HG02642 (cell line): Measurements from ENCODE around the gene LOXL1.

Experiments used
- ATAC-seq: cut with Tn5 transposase; IDR thresholded peaks from one replicate; pipeline ENCODE4 v1.9.1; 2021; ENCODE audit warnings: mild to moderate bottlenecking; ENCODE audit not compliant: unreplicated experiment, poor library complexity

LOXL1 gene

DNA sequence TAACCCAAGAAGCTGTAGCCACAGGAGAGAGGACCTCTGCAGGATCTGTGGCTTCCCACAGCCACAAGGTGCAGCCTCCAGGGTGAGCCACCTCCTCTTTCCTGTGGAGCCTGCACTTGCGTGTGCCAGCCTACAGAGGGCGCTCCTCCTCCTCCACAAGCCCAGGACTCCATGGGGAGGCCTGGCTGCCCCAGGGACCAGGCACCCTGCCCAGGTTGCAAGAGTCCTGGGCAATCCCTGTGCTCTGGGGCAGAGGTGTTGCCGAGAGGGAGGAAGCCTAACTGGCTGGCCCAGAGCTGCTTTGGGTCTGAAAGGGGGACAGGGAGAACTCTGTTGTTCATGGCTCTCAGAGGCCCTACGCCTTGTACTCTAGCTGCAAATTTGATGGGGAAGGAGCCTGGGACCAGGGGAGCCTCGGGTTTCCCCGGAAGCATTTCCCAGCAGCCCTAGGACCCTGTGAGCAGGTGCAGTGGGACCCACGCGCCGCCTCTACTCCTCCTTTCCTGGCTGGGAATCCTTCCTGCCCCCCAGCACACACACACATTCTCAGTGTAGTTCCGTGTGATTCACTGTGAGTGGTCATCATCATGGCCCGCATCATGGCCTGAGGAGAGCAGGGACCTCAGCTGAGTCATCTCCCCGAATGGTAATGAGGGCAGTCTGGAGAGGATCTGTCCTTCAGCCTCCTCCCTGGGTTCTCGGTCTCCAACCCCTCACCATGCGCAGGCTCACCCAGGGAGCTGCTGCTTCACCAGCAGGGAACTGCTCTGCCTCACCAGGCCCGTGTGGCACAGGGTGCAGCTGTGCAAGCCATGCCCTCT, 28.6 kb upstream of the LOXL1 start:
- no peak for ATAC-seq

DNA sequence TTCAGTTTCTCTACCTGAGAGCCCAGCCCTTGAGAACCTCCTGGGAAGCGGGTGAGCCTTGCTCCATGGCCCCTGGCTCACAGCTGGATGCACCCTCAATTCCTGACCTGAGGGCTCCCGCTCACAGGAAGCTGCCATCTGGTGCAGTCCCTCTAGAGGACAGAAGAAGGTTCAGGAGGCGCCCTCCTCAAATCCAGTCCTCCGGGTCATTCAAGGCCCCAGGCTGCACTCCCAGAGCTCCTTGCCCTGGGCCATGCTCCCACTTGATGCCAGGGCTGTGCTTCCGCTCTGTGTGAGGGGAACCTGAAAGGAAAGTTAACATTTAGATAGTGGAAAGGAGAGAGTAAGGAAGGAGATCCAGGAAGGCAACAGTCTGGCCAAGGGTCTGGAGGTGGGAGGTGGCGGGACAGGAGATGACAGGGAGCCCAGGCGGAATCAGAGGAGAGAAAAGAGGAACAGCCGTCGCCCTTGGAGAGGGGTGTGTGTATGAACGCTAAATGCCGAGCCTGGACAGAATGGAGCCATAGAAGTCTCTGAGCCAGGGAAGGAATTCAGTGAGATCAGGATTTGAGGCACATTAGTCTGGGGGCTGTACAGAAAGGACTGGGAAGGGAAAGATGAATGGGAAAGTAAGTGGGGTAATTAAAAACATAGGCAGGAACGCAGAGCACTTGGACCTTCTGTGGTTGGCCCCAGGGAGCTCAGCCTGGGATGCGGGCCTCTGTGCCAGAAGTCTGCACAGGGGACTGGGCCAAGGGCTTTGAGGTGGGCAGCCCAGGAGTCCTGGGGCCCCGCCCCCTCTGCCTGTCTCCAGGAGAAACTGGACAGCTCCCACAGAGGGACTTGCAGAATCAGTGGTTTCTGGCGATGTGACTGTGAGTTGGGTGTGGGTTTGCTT, 26.8 kb upstream of the LOXL1 start:
- no peak for ATAC-seq

DNA sequence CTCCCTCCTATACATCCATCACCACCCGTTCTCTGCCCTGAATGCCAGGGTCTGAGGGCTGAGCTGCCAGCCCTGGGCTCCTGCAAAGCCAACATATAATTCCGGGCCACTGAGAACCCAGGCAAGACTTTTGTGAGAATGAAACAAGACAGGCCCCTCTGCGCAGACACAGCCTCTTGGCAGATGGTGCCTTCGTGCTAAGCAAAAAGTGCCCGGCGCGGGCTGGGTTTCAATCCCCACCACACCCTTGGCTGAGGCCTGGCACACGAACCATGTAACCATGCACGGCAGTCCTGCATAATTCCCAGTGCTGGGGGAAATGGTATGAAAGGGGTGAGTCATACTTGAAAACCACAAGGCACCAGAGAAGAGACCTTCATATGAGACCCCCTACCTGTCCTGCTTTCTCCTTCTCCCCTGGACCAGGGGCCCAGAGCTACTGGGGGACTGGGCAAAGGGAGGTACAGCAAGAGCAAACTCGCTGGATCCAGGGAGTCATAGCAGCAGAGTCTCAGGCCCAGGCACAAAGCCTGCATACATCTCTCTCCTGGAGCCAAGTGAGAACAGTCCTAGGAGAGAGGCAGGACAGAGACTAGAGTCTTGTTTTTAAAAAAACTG, 26.1 kb upstream of the LOXL1 start:
- no peak for ATAC-seq

DNA sequence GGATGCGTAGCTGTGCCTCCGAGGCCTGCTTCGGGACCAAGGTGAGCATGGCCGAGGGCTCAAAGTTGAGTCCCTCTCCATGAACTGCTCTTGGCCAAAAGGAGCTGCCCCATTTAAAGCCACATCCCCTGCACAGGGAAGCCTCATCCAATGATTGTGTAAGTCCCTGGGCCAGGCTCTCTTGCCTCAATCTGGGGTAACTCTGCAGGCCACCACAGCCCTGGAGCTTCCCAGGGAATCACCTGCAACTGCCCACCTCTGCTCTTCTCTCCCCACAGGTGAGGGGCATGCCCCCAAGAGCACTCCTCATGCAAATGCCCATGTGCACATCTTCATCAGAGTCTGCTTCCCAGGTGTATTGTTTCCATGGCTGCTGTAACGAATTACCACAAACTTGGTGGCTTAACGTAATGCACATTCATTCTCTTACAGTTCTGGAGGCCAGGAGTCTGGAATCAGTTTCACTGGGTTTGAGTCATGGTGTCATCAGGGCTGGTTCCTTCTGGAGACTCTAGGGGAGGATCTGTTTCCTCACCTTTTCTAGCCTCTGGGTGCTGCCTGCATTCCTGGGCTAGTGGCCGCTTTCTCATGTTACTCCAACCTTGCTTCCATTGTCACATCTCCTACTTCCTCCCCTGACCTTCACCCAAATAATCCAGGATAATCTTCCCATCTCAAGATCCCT, 25.0 kb upstream of the LOXL1 start:
- ATAC-seq: no peak

DNA sequence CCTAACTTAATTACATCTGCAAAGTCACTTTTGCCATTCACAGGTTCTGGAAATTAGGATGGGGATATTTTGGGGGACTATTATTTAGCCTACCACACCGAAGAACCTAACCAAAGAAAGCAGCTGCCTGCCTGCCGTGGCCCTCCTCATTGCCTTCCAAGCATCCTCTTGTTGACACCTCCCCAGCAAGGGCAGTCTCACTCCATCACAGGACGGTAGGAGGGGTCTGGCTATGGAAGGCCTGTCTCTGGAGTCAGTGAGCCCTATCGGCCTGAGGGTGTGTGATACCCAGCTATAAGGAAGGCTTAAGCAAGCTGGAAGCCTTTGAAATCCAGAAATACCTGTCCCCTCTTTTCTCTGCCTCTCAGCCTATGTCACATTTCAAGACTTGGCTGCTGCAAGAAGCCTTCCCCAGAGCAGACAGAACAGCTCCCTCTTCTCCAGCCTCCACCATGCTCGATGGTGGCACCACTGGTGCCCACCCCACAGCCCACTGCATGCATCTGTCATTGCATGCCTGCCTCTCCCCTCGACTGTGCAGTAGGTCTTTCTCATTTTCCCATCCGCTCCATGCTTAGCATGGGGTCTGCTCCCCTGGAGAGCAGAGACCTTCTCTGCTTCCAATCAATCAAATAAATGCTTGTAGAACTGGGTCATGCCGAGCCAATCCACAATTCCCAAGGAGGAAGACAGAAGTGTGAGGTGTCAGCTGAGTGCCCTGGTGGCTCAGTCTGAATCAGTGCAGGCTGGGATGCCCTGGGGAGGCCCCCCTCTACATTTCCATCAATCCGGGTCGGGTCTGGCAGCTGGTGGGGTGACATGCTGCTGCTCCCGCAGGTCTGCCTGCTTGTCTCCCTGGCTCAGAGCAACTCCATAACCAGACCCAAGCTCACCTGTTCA, 23.9 kb upstream of the LOXL1 start:
- ATAC-seq: no peak

DNA sequence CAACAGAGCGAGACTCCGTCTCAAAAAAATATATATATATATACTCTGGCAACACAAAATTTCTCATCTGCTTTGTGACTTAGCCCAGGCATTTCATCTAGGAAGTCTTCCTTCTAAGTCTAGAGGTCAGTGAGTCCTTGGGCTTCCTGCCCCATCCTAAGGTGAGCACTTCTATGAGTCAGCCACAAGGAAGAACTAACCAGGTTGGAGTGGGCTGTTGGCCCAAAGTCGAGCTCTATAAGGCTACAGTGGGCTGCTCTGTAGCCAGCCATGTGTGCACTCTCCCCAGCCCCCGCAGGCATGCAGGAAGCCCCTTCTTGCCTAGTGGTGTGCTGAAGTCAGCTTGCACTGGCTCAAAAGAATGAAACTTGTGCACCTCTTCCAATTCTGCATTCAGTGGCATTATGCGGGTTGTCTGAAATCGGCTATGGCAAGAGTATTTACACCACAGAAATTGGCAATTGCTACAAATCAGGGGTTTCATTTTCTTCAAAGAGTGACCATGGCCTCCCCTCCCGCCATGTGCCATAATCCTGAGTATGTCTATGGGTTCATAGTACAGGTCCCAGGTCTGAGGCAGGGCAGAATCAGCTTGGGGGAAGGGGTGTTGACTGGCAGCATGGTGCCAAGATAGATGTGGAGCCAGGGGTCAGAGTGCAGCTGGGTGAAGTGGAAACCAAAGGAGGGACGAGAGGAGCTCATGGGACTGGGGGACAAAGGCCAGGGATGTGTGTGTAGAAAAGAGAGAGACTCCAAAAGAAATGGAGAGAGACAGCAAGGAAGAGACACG, 22.0 kb upstream of the LOXL1 start:
- ATAC-seq: no peak

DNA sequence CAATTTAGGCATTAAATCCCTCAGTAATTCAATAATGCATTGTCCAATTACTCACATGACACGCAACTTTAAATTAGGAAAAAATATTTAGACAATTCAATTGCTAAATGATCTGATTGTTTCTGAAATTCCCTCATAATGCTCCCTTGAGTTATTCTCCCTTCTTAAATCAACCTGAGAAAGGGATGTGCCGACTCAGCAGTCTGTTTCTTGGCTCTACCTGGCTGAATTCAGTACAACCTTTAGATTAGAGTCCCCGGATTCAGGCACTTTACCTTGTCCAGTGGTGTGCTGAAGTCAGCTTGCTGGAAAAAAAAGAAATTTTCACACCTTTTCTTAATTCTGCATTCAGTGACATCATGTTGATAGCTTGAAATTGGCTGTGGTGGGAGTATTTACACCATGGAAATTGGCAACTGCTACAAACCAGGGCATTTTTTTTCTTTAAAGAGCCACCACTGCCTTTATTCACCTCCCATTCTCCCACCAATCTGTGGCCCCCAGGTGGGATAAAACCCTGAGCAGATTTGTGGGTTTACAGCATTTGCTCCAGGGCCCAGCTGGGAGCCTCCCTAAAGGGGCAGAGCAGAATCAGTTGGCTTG, 20.9 kb upstream of the LOXL1 start:
- ATAC-seq: no peak

DNA sequence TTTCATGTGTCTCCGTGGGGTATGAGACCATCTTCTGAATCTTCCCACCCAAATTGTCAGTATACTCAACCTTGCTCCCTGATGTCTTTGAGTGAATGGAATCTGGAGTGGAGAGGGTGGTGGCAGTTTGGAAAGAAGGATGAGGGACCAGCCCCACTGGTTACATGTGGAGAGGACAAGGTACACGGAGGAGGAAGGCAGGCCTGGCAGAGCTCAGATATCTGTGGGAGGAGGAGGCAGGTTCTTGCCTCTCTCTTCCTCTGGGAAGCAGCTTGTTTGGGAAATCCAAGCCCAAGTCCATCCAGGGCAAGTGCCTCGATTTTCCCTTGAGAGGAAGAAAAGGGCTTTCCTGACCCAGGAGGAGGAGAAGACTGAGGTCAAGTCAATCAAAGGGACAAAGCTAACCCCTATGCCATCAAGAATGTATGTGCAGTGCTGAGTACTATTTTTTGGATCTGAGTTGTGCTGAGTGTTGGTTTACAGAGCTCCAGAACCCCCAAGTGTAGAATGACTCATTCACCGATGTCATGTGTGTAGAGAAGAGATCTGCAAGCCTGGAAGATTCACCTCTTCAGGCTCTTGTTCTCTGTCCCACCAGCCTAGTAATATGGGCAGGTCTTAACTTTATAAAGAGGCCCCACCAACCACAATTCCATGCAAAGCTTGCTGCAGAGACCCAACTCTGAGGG, 19.8 kb upstream of the LOXL1 start:
- no peak for ATAC-seq

DNA sequence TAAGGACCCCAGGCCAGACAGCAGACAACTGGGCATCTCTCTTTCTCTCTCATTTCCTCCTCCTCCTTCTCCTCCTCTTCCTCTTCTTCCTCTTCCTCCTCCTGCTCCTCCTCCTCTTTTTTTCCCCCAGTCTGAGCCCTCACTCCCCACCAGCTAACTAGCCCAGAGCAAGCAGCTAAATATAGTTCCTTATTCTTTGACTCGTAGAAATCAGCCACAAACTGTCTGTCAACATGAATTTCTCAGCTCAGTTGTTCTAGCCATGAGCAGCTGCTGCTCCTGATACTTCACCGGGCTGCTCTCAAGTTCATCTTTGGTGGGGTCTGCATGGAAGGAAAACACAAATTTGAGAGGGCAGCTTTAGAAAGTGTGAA, 19.2 kb upstream of the LOXL1 start:
- no peak for ATAC-seq

DNA sequence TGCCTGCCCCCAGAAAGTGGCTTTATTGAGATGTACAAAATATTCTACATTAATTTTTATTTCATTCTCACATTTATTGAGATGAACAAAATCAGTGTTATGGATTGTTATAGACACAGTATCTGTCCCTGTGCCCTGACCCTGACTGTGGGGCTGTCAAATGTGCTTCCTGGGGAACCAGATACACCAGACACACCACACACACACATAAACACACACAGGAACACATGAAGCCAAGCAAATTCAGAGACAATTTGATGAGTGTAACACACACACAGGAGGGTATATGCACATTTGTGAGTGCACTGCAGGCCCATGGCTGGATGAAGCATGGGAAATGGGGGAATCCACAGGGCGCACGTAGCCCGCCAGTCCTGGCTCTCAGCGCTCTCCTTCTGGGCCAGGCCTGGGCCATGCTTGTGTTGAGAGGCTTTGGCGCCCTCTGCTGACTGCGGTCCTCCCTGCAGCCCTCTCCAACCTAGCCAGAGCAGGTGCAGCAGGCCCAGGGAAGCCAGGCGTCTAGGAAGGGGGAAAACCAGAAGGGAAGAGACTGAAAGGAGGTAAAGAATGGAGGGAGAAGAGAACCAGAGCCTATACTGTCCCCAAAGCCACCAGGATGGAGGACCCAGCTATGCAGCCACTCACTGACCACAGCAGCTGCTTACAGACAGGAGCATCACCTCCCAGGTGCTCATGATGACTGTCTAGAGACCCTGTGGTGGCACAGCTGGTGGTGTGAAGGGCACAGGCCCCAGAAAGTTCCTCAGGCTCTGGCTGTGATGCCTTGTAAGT, 18.0 kb upstream of the LOXL1 start:
- ATAC-seq: no peak

DNA sequence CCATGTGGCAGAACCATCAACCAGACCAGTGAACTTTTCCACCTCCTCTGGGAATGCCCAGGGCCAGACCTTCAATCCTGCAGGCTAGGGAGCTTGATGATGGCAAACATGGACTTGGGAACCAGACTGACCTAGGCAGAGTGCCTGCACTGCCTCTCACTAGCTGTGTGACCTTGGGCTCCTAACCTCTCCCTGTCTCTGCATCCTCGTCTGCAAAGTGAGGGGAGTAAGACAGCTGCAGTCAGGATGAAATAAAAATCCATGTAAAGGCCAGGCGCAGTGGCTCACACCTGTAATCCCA, 17.5 kb upstream of the LOXL1 start:
- ATAC-seq: no peak

DNA sequence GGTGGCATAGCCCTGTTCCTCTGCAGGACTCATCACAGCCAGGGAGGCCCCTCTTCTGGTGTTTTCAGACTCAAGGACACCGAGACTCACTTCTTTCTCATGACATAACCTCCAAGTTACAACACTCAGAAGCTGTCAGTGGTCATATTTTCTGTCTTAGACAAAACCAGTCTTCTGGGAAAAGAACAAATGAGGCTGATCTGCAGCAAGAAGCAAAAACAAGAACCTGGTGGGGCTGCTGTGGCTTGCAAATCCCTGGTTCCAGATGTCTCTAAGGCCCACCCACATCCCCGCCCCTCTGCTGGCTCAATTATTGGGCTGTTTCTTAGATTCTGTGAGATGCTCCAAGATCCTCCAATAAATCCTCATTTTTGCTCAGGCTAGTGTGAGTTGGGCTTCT, 16.6 kb upstream of the LOXL1 start:
- ATAC-seq: no peak

DNA sequence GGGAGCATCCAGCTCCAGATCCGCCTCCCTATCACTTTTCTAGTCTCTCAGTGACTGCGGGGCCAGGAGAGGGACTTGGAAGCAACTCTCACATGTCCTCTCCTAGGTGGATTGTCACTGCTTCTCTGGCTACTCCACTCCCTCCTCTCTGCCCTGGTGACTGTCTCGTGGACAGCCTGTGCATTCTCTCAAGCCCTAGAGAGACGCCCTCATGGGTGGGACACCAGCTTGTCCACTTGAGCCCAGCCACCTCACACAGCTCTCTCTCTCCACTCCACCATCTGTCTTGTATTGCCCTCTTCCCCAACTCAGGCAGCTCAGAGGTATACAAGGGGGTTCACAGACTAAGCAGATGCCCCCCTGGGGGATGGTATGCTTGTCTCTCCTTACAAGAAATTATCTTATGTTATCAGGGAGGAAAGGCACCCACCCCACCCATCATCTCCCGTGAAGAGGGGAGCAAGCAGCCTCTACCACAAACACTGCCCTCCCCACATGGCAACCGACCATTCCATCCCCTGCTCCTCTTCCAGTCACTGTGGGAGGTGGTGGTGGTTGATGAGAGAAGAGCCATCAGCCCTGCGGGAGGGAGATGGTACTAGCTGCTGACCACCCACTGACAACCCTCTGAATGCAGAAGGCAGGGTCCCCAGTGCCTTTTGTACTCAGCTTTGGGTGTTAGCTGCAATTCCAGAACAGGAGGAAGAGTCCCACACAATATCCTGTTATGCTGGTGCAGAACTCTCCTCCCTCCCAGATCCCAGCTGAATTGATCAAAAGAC, 15.5 kb upstream of the LOXL1 start:
- ATAC-seq: no peak

DNA sequence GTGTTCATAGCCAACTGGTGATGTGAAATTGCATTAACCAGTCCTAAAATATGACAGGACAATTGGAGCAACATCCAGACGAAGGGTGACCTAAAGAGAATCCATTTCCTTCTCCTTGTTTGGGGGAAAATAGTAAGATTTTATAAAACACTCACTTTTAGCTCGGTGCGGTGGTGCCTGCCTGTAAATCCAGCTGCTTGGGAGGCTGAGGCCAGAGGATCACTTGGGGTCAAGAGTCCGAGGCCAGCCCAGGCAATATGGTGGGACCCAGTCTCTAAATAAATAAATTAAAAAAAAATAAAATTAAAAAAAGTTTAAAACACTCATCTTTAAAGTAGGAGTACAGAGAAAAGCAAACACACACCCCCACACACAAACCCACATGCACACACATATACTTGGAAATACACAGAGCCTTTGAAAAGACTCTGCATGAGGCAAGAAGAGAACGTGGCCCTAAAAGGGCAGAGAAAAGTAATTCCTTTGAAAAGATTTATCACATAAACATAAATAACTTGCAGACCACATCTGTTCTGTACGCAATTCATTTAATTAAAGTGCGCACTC, 14.1 kb upstream of the LOXL1 start:
- ATAC-seq: no peak

DNA sequence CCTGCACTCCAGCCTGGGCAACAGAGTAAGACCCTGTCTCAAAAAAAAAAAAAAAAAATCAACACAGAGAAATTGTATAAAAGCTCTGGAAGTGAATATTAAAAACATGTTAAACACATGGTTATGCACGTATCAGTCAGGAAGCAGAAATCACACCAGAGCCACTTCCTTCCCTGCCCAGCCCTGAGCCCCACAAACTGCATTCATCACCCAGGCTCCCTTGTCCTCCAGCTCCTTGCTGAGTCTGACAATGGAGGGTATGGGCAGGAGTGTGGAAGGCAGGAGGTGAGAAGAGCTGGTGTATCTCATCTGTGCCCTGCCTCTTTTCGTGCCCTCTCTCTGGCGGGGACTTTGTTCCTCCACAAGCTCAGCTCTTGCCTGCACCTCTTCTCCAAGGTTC, 12.1 kb upstream of the LOXL1 start:
- ATAC-seq: no peak

DNA sequence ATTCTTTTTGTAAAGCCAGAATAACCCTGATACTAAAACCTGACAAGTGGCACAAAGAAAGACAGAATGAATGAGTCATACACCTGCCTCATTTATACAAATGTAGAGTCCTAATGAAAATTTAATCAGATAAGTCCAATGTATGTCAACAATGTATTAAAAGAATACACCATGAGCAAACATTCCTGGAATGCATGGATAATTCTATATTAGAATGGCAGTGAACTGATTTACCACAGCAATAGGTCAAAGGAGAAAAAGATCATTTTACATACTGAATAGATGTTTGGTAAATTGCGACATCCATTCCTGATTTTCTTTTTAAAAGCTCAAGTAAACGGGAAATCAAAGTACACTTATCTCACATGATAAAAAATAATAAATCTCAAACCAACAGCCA, 11.2 kb upstream of the LOXL1 start:
- no peak for ATAC-seq
